ENCODE results near the gene FAM210A. TPM values are rescaled to one million over a fixed set of nuclear protein-coding genes. Genes with fewer than 3 reads are reported as not detected.

The FAM210A gene
- total and polyA plus RNA-seq, 7 experiments from 2014 or later = 5.9 to 31.5 (median 8.3) TPM

DNA sequence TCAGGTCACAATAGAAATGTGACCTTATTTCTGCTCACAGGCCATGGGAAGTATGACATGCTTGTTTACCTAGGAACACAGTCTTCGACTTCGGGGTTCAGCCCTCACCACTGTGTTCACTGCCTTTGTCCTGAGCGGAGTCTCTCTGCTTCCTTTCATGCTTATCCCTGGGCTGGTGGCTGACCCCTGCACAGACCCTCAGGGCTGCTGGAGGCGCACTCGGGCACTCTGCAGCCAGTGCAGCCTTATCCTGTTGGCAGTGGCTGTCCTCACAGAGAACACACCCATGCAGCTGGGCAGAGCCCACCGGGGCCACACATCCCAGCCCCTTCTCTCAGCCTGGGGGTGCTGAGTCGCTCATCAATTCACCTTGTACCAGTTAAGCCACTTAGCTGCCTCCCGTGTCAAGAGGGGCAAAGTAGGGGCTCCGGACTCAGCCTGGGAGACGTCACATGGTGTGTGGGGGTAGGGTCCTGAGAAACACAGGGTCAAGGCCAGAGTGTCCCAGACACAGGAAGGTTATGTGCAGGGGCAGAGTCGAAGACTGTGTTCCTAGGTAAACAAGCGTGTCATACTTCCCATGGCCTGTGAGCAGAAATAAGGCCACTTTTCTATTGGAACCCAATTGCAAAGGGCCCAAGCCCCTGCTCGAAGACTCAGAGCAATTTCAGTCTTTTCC lies 107.5 kb downstream of the FAM210A start:
- Histone ChIP-seq H3K36me3 (ENCODE audit: control insufficient read depth in 2 of 3, insufficient read depth in 3 of 3, low read length in 3 of 3) (peaks cover 0 to 24% (median 0%) of the 10 kb centered on the region in 3 experiments), H3K4me3 (ENCODE audit: low read length) (no peak overlapping the region), H3K4me1 (ENCODE audit: control insufficient read depth in 2 of 2, insufficient read depth in 2 of 2, low read length in 2 of 2) (peaks cover 18 to 26% of the 10 kb centered on the region in 2 donors), H3K27ac (ENCODE audit: low read depth, low read length) (no peak overlapping the region), H3K9me3 (ENCODE audit: control insufficient read depth in 2 of 3, low read length in 3 of 3) (no peaks in the 10 kb centered on the region), H3K27me3 (ENCODE audit: control insufficient read depth in 2 of 2, insufficient read depth in 2 of 2, low read length in 2 of 2) (no peaks in the 10 kb centered on the region)
- Mint-ChIP-seq H3K27ac (no peak overlapping the region), H3K4me1 (peaks cover 25 to 50% (median 33%) of the 10 kb centered on the region in 7 donors), H3K9me3 (no peaks in the 10 kb centered on the region), H3K27me3 (no peaks in the 10 kb centered on the region), H3K36me3 (peaks cover 0 to 19% (median 0%) of the 10 kb centered on the region in 5 donors), H3K4me3 (no peak overlapping the region)
- CTCF ChIA-PET = no interaction called here
- POLR2A ChIA-PET = no interaction called here
- intact Hi-C loops (cut with micrococcal nuclease) = loop anchor here (10.0 kb wide), 2 partner anchors 154 to 624 kb away; partner anchors contain the start of gene CEP192 (in 1 of the 2)
- DNase-seq (no peak), ATAC-seq (no peak)

DNA sequence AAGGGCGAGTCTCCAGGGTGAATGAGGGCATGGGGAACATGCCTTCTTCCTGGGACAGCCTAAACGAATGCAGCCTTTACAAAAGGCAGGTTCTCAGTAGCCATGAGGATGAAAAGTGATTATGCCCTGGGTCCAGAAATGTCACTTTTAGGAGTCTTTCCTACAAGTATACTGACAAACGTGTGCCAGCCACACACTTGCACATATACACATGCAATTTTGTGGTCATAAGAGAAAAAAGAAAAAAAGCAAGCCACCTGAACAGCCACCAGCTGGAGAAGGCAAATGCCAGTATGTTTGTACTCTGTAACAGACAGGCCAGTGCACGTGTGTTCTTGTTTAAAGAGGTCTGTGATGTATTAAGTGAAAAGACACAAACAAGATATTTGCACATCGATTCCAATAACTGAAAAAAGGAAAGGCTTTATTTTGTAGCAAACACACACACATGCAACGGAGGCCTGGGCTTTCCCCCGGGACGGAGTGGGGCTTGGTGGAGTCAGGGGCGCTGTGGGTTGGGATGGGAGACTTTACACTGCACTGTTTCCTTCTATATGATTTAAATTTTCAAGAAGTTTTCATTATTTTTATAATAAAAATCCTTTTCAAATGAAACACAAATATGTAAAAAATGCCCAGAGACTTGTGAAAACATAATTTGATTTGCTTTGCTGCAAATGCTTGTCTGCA lies 108.4 kb downstream of the FAM210A start:
- intact Hi-C loops (cut with micrococcal nuclease) = loop anchor here (10.0 kb wide), 2 partner anchors 153 to 623 kb away; partner anchors contain the start of gene CEP192 (in 1 of the 2)
- no peak overlapping the region for H3K27ac ChIP-seq (ENCODE audit: low read depth, low read length)
- H3K4me1 ChIP-seq (ENCODE audit: control insufficient read depth in 2 of 2, insufficient read depth in 2 of 2, low read length in 2 of 2) = peaks cover 28 to 36% of the 10 kb centered on the region in 2 donors
- DNase-seq (no peak), ATAC-seq (no peak)
- peak overlapping the region in 1 of 9 donors; percentile 11 for H3K27ac Mint-ChIP-seq
- ChIA-PET CTCF (no interaction called here), POLR2A (no interaction called here)
- H3K27me3 ChIP-seq (ENCODE audit: control insufficient read depth in 2 of 2, insufficient read depth in 2 of 2, low read length in 2 of 2) = no peaks in the 10 kb centered on the region
- H3K36me3 ChIP-seq (ENCODE audit: control insufficient read depth in 2 of 3, insufficient read depth in 3 of 3, low read length in 3 of 3) = peaks cover 0 to 15% (median 0%) of the 10 kb centered on the region in 3 experiments
- H3K4me1 Mint-ChIP-seq = peaks cover 35 to 59% (median 40%) of the 10 kb centered on the region in 7 donors
- no peaks in the 10 kb centered on the region for H3K9me3 ChIP-seq (ENCODE audit: control insufficient read depth in 2 of 3, low read length in 3 of 3)
- no peaks in the 10 kb centered on the region for H3K9me3 Mint-ChIP-seq
- H3K4me3 ChIP-seq (ENCODE audit: low read length) = no peak overlapping the region
- peaks cover 0 to 12% (median 0%) of the 10 kb centered on the region in 5 donors for H3K36me3 Mint-ChIP-seq
- no peaks in the 10 kb centered on the region for H3K27me3 Mint-ChIP-seq
- no peak overlapping the region for H3K4me3 Mint-ChIP-seq

GRCh38 chr18:13616525-13617035 lies 109.8 kb downstream of the FAM210A start:
- peaks cover 49 to 73% (median 51%) of the 10 kb centered on the region in 7 donors for H3K4me1 Mint-ChIP-seq
- intact Hi-C loops (cut with micrococcal nuclease) = loop anchor here (10.0 kb wide), 2 partner anchors 152 to 622 kb away; partner anchors contain the start of gene CEP192 (in 1 of the 2)
- Histone ChIP-seq H3K27me3 (ENCODE audit: control insufficient read depth in 2 of 2, insufficient read depth in 2 of 2, low read length in 2 of 2) (no peaks in the 10 kb centered on the region), H3K9me3 (ENCODE audit: control insufficient read depth in 2 of 3, low read length in 3 of 3) (no peaks in the 10 kb centered on the region), H3K36me3 (ENCODE audit: control insufficient read depth in 2 of 3, insufficient read depth in 3 of 3, low read length in 3 of 3) (peaks cover 0 to 7% (median 0%) of the 10 kb centered on the region in 3 experiments), H3K4me1 (ENCODE audit: control insufficient read depth in 2 of 2, insufficient read depth in 2 of 2, low read length in 2 of 2) (peaks cover 34 to 41% of the 10 kb centered on the region in 2 donors), H3K27ac (ENCODE audit: low read depth, low read length) (no peak overlapping the region), H3K4me3 (ENCODE audit: low read length) (no peak overlapping the region)
- ChIA-PET CTCF (no interaction called here), POLR2A (no interaction called here)
- H3K27me3 Mint-ChIP-seq = no peaks in the 10 kb centered on the region
- H3K9me3 Mint-ChIP-seq = no peaks in the 10 kb centered on the region
- H3K36me3 Mint-ChIP-seq = peaks cover 0 to 12% (median 0%) of the 10 kb centered on the region in 5 donors
- H3K27ac Mint-ChIP-seq = peak overlapping the region in 2 of 9 donors; percentile 60 to 96
- peak overlapping the region in 1 of 10 donors; percentile 90 for H3K4me3 Mint-ChIP-seq
- ATAC-seq (no peak), DNase-seq (peak in 1 of 9 donors; percentile 18)

DNA sequence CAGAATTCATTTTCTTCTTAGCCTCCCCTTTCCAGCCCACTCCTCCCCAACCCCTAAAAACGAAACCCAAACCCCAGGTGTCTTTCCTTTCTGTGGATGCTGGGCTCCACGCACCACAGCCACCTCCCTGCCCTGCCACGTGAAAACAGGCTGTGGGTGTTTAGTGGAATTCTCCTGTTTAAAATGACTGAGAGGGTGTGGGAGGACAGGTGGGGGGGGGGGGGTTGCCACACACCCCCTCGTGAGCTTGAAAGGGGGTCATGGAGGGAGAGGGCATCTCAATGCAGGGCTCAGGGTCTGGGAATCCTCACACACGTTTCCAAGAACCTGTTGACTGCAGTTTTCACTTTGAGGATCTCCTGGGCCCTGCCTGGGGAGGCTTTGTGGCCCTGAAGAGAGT lies 110.3 kb downstream of the FAM210A start:
- ATAC-seq (no peak), DNase-seq (no peak)
- no peaks in the 10 kb centered on the region for H3K27me3 Mint-ChIP-seq
- Histone ChIP-seq H3K27me3 (ENCODE audit: control insufficient read depth in 2 of 2, insufficient read depth in 2 of 2, low read length in 2 of 2) (no peaks in the 10 kb centered on the region), H3K27ac (ENCODE audit: low read depth, low read length) (no peak overlapping the region), H3K9me3 (ENCODE audit: control insufficient read depth in 2 of 3, low read length in 3 of 3) (no peaks in the 10 kb centered on the region), H3K4me1 (ENCODE audit: control insufficient read depth in 2 of 2, insufficient read depth in 2 of 2, low read length in 2 of 2) (peaks cover 34 to 41% of the 10 kb centered on the region in 2 donors), H3K36me3 (ENCODE audit: control insufficient read depth in 2 of 3, insufficient read depth in 3 of 3, low read length in 3 of 3) (peaks cover 0 to 3% (median 0%) of the 10 kb centered on the region in 3 experiments), H3K4me3 (ENCODE audit: low read length) (no peak overlapping the region)
- H3K4me3 Mint-ChIP-seq = peak overlapping the region in 3 of 10 donors; percentile 37 to 97 (median 90)
- intact Hi-C loops (cut with micrococcal nuclease) = loop anchor here (10.0 kb wide), 2 partner anchors 151 to 621 kb away; partner anchors contain the start of gene CEP192 (in 1 of the 2)
- H3K36me3 Mint-ChIP-seq = peaks cover 0 to 12% (median 0%) of the 10 kb centered on the region in 5 donors
- POLR2A ChIA-PET = no interaction called here
- H3K27ac Mint-ChIP-seq = peak overlapping the region in 5 of 9 donors; percentile 36 to 96 (median 60)
- H3K4me1 Mint-ChIP-seq = peaks cover 53 to 78% (median 57%) of the 10 kb centered on the region in 7 donors
- CTCF ChIA-PET = no interaction called here
- no peaks in the 10 kb centered on the region for H3K9me3 Mint-ChIP-seq

DNA sequence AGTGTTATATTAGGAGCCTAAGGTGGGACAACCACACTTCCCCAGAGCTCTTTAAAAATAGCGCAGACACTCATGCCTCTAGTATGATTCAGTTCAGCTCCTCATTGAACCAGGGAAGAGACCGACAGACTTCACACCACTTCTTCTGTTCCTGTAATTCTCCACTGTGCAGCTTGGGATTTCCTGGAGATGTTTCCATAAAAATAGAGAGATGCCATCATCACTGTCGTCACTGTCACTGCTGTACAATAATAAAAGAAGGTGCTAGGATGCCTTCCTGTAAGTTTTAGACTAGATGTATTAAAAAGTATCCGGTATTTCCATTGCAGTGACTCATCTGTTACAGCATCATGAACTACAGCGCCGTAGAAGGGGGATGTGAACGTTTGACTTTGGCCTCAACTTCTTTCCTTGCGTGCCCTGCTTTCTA lies 110.9 kb downstream of the FAM210A start:
- intact Hi-C loops (cut with micrococcal nuclease) = loop anchor here (10.0 kb wide), 2 partner anchors 151 to 621 kb away; partner anchors contain the start of gene CEP192 (in 1 of the 2)
- DNase-seq (peak in 1 of 9 donors; percentile 19), ATAC-seq (no peak)
- CTCF ChIA-PET = no interaction called here
- Mint-ChIP-seq H3K4me3 (peak overlapping the region in 7 of 10 donors; percentile 61 to 97 (median 89)), H3K9me3 (no peaks in the 10 kb centered on the region), H3K27me3 (no peaks in the 10 kb centered on the region), H3K27ac (peak overlapping the region; percentile 4 to 96 (median 56)), H3K4me1 (peaks cover 53 to 83% (median 62%) of the 10 kb centered on the region in 7 donors), H3K36me3 (peaks cover 0 to 12% (median 0%) of the 10 kb centered on the region in 5 donors)
- POLR2A ChIA-PET = no interaction called here
- Histone ChIP-seq H3K4me3 (ENCODE audit: low read length) (no peak overlapping the region), H3K36me3 (ENCODE audit: control insufficient read depth in 2 of 3, insufficient read depth in 3 of 3, low read length in 3 of 3) (no peaks in the 10 kb centered on the region), H3K27me3 (ENCODE audit: control insufficient read depth in 2 of 2, insufficient read depth in 2 of 2, low read length in 2 of 2) (no peaks in the 10 kb centered on the region), H3K27ac (ENCODE audit: low read depth, low read length) (no peak overlapping the region), H3K4me1 (ENCODE audit: control insufficient read depth in 2 of 2, insufficient read depth in 2 of 2, low read length in 2 of 2) (peaks cover 34 to 41% of the 10 kb centered on the region in 2 donors), H3K9me3 (ENCODE audit: control insufficient read depth in 2 of 3, low read length in 3 of 3) (no peaks in the 10 kb centered on the region)

GRCh38 chr18:13614641-13615288 lies 111.6 kb downstream of the FAM210A start:
- POLR2A ChIA-PET = no interaction called here
- Histone ChIP-seq H3K36me3 (ENCODE audit: control insufficient read depth in 2 of 3, insufficient read depth in 3 of 3, low read length in 3 of 3) (no peaks in the 10 kb centered on the region), H3K27ac (ENCODE audit: low read depth, low read length) (no peak overlapping the region)

More at GRCh38 chr18:13614641-13615288, 111.6 kb downstream of the FAM210A start:
- Histone ChIP-seq H3K27me3 (ENCODE audit: control insufficient read depth in 2 of 2, insufficient read depth in 2 of 2, low read length in 2 of 2) (no peaks in the 10 kb centered on the region), H3K9me3 (ENCODE audit: control insufficient read depth in 2 of 3, low read length in 3 of 3) (no peaks in the 10 kb centered on the region), H3K4me1 (ENCODE audit: control insufficient read depth in 2 of 2, insufficient read depth in 2 of 2, low read length in 2 of 2) (peaks cover 34 to 41% of the 10 kb centered on the region in 2 donors), H3K4me3 (ENCODE audit: low read length) (no peak overlapping the region)
- Mint-ChIP-seq H3K27me3 (no peaks in the 10 kb centered on the region), H3K4me1 (peaks cover 53 to 82% (median 62%) of the 10 kb centered on the region in 7 donors), H3K4me3 (peak overlapping the region; percentile 60 to 97 (median 83)), H3K27ac (peak overlapping the region; percentile 52 to 96 (median 60)), H3K9me3 (no peaks in the 10 kb centered on the region), H3K36me3 (peaks cover 0 to 12% (median 0%) of the 10 kb centered on the region in 5 donors)
- DNase-seq (peak in 6 of 9 donors; percentile 20 to 52 (median 26)), ATAC-seq (peak; percentile 36)
- CTCF ChIA-PET = interaction anchor here (1.0 to 1.1 kb wide), 2 partner anchors 57 to 285 kb away, joined by 3 to 4 read pairs; no protein-coding TSS in a partner anchor
- intact Hi-C loops (cut with micrococcal nuclease) = loop anchor here (5.0 to 10.0 kb wide), 8 partner anchors 37 to 912 kb away; partner anchors contain the start of genes CEP192 (in 1 of the 2), CEP76 (in 1 of the 2) and PSMG2 (in 1 of the 2)

Data from naive thymus-derived CD4-positive, alpha-beta T cell (primary cell).